Measurements from ENCODE around the gene SERPINF2. TPM values are rescaled to one million over a fixed set of nuclear protein-coding genes. Genes with fewer than 3 reads are reported as not detected.
"Not testable (repeated sequence)": the region's sequence is repeated elsewhere in the genome, so short reads cannot be mapped to it uniquely, and the experiment has no call there.

SERPINF2 gene
- total RNA-seq, 1 donor from 2014 or later: 1,138 TPM

DNA sequence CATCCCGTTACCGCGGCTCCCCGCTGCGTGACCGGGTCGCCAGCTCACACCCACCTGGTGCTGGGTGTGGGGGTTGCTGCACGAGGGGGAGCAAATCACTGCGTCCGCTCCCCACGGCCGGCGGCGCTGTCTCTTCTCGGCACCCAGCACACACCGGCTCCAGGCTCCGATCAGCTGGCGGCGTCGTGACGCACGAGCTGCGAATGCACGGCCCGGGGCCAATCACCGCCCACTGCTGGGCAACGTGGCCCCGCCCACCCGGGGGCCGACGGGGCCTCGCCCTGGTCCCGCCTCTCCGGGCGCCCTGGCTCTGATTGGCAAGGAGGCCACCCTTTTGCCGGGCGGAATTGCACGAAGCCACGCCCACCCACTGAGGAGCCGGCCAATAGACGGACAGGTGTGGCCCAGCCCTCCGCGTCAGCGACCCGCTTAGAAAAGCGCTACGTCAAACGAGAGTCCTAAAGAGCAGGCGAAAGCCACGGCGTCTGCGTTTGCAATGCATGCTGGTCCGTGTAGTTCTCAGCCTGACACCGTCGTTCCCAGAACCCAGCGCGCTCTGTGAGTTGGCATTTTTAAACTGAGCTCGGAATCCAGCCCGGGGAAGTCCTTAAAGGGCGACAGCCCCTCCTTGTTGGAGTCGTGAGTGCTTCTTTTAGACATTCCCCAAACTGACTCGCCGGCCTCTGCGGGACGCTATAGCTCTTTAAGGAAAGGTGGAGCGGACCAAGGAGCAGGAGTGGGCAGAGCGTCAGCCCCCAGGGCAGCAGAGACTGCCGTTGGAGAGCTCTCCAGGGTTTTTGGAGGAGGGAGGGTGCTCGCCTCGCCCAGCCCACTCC, 26.4 kb upstream of the SERPINF2 start:
- ATAC-seq: peak; percentile 67

DNA sequence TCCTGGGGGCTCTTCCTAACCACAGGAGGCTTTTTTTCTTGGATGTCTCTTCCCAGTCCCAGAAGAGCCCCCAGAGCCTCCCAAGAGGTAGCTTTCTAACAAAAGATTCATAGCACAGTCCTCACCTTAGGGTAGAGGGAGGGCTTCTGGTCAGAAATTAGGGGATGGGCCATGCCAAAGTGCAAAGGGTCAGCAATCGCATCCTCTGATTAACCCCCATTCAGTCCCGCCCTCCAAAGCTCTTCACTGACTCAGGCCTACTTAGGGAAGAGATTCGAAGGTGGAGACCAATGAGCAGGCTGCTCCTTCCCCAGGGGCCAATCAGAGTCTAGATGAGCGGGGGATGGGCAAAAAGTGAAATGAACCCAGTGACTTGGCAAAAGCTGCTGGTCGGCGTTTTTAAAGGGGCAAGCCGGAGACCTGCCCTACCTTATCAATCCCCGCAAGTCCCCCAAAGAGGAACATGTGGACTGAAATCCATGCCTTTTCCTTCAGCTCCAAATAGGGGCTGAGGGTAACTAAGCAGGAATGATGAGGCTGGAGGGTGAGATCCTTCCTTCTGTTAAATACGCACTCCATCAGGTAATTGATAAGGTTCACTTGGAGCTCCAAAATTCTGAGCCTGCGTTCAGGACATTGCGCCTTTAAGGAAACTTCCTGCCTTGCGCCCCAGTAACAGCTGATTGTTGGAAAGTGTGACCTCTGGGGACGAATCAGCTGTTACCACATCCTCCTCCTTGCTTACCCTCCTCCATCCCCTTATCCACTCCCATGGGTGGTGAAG, 25.6 kb upstream of the SERPINF2 start:
- peak; percentile 55 for ATAC-seq

More for the DNA sequence above, 26.4 kb upstream of the SERPINF2 start:
- DNase-seq (ENCODE audit: low spot score): peak; percentile 100

DNA sequence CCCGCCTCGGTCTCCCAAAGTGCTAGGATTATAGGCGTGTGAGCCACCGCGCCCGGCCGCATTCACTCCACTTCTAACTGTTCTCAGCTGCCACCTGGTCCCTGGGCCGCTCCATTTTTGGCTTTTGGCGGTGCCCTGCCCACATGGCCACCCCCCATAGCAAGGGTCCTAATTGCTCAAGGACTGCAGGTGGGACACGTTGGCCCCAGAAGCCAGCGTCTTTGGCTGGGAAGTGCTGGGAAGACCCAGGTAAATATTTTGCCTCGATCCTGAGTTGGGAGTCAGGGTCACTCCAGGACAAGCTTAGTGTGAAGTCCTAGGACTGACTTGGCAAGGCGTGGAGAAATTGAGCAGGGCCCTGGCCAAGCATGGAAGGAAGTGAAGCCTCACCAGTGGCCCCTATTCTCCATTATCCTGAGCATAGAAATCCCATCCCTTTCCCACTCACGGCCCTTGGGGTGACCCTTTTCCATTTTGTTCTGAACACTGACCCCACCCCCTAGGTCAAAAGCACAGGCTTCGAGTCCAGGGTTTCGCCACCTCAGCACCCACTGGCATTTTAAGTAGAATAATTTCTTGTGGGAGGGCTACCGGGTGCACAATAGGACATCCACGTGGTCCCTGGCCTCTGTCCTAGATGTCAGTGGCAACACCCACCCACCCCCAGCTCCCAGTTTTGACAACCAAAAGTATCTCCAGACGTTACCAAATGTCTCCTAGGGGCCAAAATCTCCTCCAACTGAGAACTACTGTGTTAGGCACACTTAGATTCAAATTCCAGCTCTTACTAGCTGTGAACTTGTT, 24.1 kb upstream of the SERPINF2 start:
- ATAC-seq (no peak), DNase-seq (ENCODE audit: low spot score) (no peak)

More for the DNA sequence above, 25.6 kb upstream of the SERPINF2 start:
- peak; percentile 97 for DNase-seq (ENCODE audit: low spot score)

DNA sequence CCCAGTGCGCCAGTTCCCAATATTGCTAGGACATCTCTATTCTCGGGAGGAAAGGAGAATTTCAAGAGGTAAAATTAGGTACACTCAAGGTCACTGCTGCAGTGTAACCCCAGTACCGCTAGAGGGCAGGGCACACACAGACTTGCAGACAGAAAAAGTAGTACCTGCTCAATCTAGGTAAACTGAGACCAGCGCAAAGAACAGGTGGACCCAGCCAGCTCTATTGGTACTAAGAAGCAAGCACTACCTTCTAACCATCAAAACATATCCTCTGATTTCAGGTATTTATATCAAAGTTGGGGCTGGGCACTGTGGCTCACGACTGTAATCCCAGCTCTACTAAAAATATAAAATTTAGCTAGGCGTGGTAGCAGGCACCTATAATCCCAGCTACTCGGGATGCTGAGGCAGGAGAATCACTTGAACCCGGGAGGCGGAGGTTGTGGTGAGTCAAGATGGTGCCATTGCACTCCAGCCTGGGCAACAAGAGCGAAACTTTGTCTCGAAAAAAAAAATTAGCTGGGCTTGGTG, 21.8 kb upstream of the SERPINF2 start:
- no peak for ATAC-seq
- DNase-seq (ENCODE audit: low spot score): peak; percentile 71

DNA sequence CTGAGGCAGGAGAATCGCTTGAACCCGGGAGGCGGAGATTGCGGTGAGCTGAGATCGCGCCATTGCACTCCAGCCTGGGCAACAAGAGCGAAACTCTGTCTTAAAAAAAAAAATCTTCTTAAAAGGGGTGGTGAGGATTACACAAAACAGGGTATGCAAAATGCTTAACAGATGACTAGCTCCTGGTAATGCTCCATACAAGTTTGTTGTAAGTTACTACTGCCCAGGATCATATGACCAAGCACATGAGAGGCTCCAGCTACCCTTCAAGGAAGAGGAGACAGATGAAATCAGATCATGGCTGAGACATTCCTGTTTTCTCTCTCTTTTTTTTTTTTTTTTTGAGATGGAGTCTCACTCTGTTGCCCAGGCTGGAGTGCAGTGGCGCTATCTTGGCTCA, 20.6 kb upstream of the SERPINF2 start:
- not testable (repeated sequence) for DNase-seq (ENCODE audit: low spot score); ATAC-seq

DNA sequence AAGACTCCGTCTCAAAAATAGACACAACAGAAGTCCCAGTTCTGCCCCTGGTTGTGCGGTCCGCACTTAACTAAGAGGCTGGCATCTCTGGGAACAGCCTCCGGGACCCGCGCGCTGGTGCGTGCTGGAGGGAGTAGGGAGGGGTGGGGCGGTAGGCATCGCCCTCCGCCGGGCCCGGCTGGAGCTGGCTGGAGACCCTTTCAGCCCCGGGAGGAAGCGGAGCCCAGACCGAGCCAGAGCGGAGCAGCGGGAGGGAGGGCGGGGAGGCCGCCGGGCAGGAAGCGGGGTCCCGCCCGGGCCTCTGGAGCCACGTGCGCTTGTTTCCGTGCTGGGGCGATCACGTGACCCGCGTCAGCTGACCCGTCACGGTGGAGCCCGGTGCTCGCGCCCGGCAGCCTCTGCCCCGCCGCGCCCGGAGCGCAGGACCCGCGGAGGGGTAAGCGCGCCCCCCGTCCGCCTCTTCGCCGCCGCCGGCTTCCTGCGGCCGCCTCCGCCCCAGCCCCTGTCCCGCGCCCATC, 18.3 kb upstream of the SERPINF2 start, which contains the start of gene WDR81:
TSS of gene WDR81 (plus strand) at position 354 of the 518 bp plus-strand sequence. CDS start 256 bp downstream, outside the sequence.
- DNase-seq (ENCODE audit: low spot score) (peak; percentile 93), ATAC-seq (peak; percentile 77)

DNA sequence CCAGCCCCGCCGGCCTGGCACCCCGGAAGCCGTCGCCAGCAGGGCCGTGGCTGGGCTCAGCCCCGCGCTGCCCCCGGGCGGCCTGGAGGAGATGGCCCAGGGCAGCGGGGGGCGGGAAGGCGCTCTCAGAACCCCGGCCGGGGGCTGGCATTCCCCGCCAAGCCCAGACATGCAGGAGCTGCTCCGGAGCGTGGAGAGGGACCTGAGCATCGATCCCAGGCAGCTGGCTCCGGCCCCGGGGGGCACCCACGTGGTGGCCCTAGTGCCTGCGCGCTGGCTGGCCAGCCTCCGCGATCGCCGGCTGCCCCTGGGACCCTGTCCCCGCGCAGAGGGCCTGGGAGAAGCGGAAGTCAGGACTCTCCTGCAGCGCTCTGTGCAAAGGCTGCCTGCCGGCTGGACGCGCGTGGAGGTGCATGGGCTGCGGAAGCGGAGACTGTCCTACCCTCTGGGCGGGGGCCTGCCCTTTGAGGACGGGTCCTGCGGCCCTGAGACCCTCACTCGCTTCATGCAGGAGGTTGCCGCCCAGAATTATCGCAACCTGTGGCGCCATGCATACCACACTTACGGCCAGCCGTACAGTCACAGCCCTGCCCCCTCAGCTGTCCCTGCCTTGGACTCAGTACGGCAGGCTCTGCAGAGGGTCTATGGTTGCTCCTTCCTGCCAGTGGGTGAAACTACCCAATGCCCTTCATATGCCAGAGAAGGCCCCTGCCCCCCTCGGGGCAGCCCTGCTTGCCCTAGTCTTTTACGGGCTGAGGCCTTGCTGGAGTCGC, 17.6 kb upstream of the SERPINF2 start:
- DNase-seq (ENCODE audit: low spot score): peak; percentile 54
- ATAC-seq: peak; percentile 56

DNA sequence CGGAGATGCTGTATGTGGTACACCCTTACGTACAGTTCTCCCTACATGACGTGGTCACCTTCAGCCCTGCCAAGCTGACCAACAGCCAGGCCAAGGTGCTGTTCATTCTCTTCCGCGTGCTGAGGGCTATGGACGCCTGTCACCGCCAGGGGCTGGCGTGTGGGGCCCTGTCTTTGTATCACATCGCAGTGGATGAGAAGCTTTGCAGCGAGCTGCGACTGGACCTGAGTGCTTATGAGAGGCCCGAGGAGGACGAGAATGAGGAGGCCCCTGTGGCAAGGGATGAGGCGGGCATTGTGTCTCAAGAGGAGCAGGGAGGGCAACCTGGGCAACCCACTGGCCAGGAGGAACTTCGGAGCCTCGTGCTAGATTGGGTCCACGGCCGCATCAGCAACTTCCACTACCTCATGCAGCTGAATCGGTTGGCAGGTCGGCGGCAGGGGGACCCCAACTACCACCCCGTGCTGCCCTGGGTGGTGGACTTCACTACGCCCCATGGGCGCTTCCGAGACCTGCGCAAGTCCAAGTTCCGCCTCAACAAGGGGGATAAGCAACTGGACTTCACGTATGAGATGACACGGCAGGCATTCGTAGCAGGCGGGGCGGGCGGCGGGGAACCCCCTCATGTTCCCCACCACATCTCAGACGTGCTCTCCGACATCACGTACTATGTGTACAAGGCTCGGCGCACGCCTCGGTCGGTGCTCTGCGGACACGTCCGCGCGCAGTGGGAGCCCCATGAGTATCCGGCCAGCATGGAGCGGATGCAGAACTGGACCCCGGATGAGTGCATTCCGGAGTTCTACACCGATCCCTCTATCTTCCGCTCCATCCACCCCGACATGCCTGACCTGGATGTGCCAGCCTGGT, 16.8 kb upstream of the SERPINF2 start:
- DNase-seq (ENCODE audit: low spot score): no peak
- no peak for ATAC-seq

DNA sequence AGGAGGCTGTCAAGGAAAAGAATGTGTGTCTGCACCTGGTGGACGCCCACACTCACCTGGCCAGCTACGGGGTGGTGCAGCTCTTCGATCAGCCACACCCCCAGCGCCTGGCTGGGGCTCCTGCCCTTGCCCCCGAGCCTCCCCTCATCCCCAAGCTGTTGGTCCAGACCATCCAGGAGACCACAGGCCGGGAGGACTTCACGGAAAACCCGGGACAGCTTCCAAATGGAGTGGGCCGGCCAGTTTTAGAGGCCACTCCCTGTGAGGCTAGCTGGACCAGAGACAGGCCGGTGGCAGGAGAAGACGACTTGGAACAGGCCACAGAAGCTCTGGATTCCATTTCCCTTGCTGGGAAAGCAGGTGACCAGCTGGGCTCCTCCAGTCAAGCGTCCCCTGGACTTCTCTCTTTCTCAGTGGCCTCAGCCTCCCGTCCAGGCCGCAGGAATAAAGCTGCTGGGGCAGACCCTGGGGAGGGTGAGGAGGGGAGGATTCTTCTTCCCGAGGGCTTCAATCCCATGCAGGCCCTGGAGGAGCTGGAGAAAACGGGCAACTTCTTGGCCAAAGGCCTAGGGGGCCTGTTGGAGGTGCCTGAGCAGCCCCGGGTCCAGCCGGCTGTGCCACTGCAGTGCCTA, 15.9 kb upstream of the SERPINF2 start:
- no peak for DNase-seq (ENCODE audit: low spot score)

DNA sequence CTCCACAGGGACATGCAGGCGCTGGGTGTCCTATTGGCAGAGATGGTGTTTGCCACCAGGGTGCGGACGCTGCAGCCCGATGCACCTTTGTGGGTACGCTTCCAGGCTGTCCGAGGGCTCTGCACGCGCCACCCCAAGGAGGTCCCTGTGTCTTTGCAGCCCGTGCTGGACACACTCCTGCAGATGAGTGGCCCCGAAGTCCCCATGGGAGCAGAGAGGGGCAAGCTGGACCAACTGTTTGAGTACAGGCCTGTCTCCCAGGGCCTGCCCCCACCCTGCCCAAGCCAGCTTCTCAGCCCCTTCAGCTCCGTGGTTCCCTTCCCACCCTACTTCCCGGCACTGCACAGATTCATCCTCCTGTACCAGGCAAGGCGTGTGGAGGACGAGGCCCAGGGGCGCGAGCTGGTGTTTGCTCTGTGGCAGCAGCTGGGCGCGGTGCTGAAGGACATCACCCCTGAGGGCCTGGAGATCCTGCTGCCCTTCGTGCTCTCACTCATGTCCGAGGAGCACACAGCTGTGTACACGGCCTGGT, 15.3 kb upstream of the SERPINF2 start:
- ATAC-seq (peak; percentile 49), DNase-seq (ENCODE audit: low spot score) (no peak)

More for the DNA sequence above, 15.9 kb upstream of the SERPINF2 start:
- no peak for ATAC-seq

DNA sequence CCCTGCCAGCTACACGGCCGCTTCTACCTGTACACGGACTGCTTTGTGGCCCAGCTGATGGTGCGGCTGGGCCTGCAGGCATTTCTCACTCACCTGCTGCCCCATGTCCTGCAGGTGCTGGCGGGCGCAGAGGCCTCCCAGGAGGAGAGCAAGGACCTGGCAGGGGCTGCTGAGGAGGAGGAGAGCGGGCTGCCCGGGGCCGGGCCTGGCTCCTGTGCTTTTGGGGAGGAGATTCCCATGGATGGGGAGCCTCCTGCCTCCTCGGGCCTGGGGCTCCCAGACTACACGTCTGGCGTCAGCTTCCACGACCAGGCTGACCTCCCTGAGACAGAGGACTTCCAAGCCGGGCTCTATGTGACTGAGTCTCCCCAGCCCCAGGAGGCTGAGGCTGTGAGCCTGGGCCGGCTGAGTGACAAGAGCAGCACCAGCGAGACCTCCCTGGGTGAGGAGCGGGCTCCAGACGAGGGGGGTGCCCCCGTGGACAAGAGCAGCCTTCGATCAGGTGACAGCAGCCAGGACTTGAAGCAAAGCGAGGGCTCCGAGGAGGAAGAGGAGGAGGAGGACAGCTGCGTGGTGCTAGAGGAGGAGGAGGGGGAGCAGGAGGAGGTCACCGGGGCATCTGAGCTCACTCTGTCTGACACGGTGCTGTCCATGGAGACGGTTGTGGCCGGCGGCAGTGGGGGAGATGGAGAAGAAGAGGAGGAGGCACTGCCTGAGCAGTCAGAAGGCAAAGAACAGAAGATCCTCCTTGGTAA, 14.6 kb upstream of the SERPINF2 start:
- ATAC-seq (no peak), DNase-seq (ENCODE audit: low spot score) (no peak)

DNA sequence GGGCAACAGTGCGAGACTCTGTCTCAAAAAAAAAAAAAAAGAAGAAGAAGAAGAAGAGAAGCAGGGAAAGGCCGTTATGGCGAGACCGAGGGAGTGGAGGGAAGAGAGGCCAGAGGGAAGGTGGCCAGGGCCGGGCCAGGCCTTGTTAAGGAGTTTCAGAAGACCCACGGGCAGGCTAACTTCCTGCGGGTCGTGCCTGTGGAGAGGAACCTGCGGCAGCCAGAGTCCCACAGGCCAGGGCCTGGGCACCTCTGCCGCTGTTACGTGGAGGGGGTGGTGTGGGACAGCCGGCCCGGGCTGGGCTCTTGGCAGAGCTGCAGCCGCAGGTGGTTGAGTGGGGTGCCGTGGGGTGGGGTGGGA, 12.7 kb upstream of the SERPINF2 start:
- DNase-seq (ENCODE audit: low spot score) (no peak), ATAC-seq (peak; percentile 7)

DNA sequence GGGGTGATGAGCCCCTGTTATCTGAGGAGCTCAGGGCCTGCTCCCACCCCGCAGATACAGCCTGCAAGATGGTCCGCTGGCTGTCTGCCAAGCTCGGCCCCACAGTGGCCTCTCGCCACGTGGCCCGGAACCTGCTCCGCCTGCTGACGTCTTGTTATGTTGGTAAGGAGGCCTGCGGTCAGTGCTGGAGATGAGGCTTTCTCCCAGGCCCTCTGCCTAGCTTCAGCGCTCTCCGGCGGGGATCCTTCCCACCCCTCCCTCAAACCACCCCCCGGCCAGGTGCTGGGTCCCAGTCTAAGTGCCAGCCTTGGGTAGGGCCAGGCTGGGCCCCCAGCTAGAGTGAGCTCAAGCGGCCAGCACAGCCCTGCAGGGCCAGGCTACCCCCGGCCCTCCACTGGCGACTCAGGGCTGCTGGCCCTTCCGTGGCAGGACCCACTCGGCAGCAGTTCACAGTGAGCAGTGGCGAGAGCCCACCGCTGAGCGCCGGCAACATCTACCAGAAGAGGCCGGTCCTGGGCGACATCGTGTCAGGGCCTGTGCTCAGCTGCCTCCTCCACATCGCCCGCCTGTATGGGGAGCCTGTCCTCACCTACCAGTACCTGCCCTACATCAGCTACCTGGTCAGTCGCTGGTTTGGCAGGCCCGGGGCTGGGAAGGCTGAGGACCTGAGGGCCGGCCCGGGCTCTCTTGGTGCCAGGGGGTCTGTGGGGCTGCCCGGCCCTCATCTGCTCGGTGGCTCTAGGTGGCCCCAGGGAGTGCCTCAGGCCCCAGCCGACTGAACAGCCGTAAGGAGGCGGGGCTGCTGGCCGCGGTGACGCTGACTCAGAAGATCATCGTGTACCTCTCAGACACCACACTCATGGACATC, 12.1 kb upstream of the SERPINF2 start:
- DNase-seq (ENCODE audit: low spot score) (no peak), ATAC-seq (peak; percentile 34)

DNA sequence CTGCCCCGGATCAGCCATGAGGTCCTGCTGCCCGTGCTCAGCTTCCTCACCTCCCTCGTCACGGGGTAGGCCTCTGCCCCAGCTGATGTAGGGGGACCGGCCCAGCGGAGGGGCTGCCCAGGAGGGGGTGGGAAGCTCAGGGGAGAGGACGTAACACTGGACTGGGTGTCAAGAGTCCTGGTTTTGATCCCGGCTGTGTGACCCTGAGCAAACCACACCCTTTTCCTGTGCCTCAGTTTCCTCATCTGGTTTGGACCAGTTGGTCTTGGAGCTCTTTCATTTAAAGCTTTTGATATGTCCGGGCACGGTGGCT, 11.5 kb upstream of the SERPINF2 start:
- no peak for DNase-seq (ENCODE audit: low spot score)
- ATAC-seq: no peak

DNA sequence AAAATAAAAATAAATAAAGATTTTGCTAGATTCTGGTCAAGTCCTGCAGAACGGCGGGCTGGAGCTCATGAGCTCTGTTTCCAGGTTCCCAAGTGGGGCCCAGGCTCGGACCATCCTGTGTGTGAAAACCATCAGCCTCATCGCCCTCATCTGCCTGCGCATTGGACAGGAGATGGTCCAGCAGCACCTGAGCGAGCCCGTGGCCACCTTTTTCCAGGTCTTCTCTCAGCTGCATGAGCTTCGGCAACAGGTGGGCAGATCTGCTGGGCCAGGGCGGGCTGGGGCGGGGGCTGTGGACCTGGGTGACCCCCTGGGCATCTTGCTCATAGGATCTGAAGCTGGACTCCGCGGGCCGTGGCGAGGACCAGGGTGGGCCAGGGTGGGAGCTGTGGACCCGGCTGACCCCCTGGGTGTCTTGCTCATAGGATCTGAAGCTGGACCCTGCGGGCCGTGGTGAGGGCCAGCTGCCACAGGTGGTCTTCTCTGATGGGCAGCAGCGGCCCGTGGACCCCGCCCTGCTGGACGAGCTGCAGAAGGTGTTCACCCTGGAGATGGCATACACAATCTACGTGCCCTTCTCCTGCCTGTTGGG, 10.3 kb upstream of the SERPINF2 start:
- no peak for DNase-seq (ENCODE audit: low spot score)

DNA sequence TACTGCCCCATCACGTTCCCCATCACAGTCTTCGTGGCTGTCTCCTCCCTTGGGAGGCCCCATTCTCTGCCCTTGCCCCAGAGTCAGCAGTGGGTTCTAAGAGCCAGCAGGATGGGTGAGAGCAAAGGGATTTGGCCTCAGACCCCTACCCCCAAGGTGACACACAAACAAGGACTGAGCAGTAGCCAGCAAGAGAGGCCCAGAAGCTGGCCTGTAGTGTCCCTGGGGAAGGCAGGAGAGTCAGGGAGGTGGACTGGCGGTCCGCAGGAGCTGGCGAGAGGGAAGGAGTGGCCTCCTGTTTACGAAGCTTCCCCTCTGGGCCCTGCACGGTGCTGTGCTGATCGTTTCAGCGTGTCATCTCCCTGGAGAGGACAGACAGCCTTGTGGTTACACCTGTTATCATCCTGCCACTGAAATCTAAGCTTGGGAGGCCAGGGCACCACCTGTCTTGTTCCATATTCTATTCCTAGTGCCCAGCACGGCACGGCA, 9.8 kb upstream of the SERPINF2 start:
- ATAC-seq: no peak
- DNase-seq (ENCODE audit: low spot score): no peak

More for the DNA sequence above, 10.3 kb upstream of the SERPINF2 start:
- ATAC-seq: no peak
